IgD-negative memory B cell (primary cell): ENCODE measurements around the gene PPARD. TPM values are rescaled to one million over a fixed set of nuclear protein-coding genes. Genes with fewer than 3 reads are reported as not detected.
A peak's percentile ranks its signal among the peaks of the same experiment; 100 is the strongest.
"Not testable (repeated sequence)": the region's sequence is repeated elsewhere in the genome, so short reads cannot be mapped to it uniquely, and the experiment has no call there.

ENCODE experiments used
- H3K27ac Mint-ChIP-seq, 3 donors: one replicate each; pipeline ENCODE4 v1.8.0; 2020 to 2022; ENCODE audit warnings: mild to moderate bottlenecking in 3 of 3, mixed read lengths in 3 of 3, moderate library complexity in 1 of 3
- H3K27me3 Mint-ChIP-seq: one replicate; pipeline ENCODE4 v1.8.0; 2021; ENCODE audit warnings: mixed read lengths
- H3K36me3 Mint-ChIP-seq: one replicate; pipeline ENCODE4 v1.8.0; 2020; ENCODE audit warnings: mild to moderate bottlenecking, mixed read lengths
- H3K4me1 Mint-ChIP-seq, 3 donors: one replicate each; pipeline ENCODE4 v1.8.0; 2020 to 2022; ENCODE audit warnings: mixed read lengths in 3 of 3, mild to moderate bottlenecking in 1 of 3
- H3K4me3 Mint-ChIP-seq, 4 donors: one replicate each; pipeline ENCODE4 v1.8.0; 2020 to 2022; ENCODE audit warnings: mild to moderate bottlenecking in 4 of 4, mixed read lengths in 4 of 4, moderate library complexity in 3 of 4
- H3K9me3 Mint-ChIP-seq, 3 donors: one replicate each; pipeline ENCODE4 v1.8.0; 2020 to 2021; ENCODE audit warnings: mixed read lengths in 3 of 3, mild to moderate bottlenecking in 1 of 3
- polyA plus RNA-seq: library from polyadenylated mRNA; unstranded; fragments of 300-500 nt; fragmentation: Illumina TruSeq; gene quantifications from one replicate; pipeline ENCODE4 v1.2.3, GENCODE V29; 2021

The PPARD gene
- polyA plus RNA-seq, 1 donor from 2014 or later: 8.4 TPM

DNA sequence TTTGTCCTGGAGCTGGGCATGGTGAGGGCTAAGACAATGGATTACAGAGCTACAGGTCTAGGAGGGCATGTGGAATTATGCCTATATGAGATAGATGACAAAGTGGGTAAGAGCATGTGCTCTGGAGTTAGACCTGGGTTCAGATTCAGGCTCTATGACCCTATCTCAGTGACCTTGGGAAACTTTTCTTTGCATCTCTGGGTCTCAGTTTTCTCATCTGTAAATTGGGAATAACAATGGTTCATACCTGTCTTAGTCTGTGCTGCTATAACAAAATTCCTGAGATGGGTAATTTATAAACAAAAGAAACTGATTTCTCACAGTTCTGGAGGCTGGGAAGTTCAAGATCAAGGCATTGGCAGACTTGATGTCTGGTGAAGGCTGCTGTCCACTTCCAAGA is 30.3 kb downstream of the PPARD start:
- Mint-ChIP-seq H3K4me3 (no peak overlapping the region), H3K27ac (no peak overlapping the region), H3K27me3 (no peaks in the 10 kb centered on the region), H3K9me3 (no peaks in the 10 kb centered on the region), H3K4me1 (peaks cover 28 to 42% (median 38%) of the 10 kb centered on the region in 3 donors), H3K36me3 (no peaks in the 10 kb centered on the region)

DNA sequence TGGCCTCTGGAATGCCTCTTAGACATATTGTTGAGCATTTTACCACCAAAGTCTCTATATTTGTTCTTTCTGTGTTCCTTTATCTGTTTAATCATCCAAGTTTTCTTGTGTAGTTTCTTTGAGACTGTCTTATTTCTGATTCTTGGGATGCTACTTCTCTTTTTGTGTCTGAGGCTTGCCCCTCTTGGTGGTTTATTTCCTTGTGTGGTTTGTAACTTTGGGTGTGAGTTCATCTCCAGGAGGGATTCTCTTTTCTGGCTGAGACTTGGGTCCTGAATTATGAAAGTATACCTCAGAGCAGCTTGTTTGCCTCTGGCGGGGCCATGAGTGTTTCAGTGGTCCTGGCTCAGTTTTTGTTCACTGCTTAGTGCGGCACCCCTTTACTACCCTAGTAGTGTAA is 33.9 kb downstream of the PPARD start:
- Mint-ChIP-seq H3K4me1 (peaks cover 13 to 25% (median 23%) of the 10 kb centered on the region in 3 donors), H3K27ac (peak overlapping the region in 1 of 3 donors; percentile 50), H3K9me3 (no peaks in the 10 kb centered on the region), H3K27me3 (no peaks in the 10 kb centered on the region), H3K4me3 (no peak overlapping the region), H3K36me3 (no peaks in the 10 kb centered on the region)

DNA sequence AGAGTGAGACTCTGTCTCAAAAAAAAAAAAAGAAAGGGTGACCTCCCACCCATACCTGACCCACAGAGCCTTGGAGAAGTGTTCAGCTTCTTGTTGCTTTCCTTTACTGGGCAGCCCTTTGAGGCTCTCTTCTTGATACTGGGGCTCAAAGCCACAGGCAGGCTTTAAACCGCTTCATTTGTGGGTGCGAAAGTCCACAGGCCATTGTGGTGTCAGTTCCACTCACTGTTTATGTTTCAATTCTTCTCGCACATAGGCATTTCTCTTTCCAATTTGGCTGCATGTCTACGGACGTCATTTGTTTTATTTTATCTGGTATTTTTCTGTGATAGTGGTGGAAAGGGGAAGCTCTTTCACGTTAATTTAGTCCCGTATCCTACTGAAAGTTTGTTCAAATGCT is 34.6 kb downstream of the PPARD start:
- Mint-ChIP-seq H3K27ac (peak overlapping the region in 1 of 3 donors; percentile 50), H3K4me3 (no peak overlapping the region), H3K9me3 (no peaks in the 10 kb centered on the region), H3K36me3 (no peaks in the 10 kb centered on the region), H3K27me3 (no peaks in the 10 kb centered on the region), H3K4me1 (peaks cover 7 to 20% (median 19%) of the 10 kb centered on the region in 3 donors)

DNA sequence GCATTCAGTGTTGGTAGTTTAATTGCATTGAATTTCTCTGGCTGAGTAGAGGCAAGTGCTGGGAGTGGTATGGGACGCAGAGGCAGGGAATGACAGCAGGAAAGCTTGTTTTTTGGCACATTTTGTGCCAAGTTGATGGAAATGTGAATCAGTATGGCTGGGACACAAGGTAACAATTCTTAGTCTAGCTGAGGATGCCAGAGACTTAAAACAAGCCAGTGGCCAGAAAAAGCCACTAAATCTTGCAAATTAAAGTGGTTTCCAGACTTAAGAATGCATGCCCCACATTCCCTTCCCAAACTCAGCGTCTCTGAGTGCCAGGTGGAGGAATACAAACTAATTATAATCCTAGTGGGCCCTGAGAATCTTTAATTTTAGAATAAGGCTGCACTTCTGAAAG is 35.9 kb downstream of the PPARD start:
- no peaks in the 10 kb centered on the region for H3K9me3 Mint-ChIP-seq
- H3K27me3 Mint-ChIP-seq: no peaks in the 10 kb centered on the region
- H3K4me3 Mint-ChIP-seq: no peak overlapping the region
- H3K4me1 Mint-ChIP-seq: peaks cover 7 to 20% (median 19%) of the 10 kb centered on the region in 3 donors
- no peak overlapping the region for H3K27ac Mint-ChIP-seq
- peaks cover 3% of the 10 kb centered on the region for H3K36me3 Mint-ChIP-seq

DNA sequence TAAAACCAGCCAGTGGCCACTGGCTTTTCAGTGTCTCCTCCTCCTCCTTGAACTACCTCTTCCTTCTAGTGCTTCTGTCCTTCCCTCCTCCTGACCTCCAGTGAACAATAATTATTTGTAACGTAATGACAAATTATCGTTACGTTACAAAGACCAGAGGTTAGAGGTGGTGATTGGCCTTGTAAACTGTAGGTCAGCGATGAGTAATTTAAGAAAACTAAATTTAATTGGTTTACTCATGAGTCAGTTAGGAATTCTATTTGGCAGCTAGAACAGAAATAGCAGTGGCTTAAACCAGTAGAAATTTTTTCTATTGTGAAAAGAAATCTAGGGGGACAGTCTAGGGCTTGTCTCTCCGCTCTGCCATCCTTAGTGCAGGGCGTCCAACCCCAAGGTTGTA is 38.8 kb downstream of the PPARD start:
- Mint-ChIP-seq H3K4me1 (peaks cover 8 to 15% (median 14%) of the 10 kb centered on the region in 3 donors), H3K4me3 (no peak overlapping the region), H3K27ac (peak overlapping the region in 1 of 3 donors; percentile 51), H3K36me3 (peaks cover 3% of the 10 kb centered on the region), H3K27me3 (no peaks in the 10 kb centered on the region), H3K9me3 (no peaks in the 10 kb centered on the region)

DNA sequence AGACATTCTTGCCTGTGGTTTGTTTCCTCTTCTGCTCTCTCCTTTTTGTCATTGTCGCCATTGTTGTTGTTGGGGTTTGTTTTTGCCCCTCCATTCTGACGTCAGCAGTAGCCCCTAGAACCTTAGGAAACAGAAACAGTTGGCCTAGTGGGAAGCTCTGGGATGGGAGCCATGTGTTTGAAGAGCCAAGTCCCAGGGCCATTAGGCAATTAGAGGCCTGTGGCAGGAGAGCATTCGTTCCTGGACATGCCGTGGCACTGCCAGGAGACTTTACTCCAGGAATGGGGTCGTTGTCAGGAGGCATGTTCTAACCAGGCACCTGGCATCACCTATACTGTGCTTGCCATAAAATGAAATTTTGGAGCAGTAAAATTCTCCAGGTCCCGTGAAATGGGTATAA is 39.7 kb downstream of the PPARD start:
- Mint-ChIP-seq H3K27me3 (no peaks in the 10 kb centered on the region), H3K4me3 (no peak overlapping the region), H3K36me3 (peaks cover 3% of the 10 kb centered on the region), H3K27ac (no peak overlapping the region), H3K9me3 (no peaks in the 10 kb centered on the region), H3K4me1 (peaks cover 8 to 14% (median 10%) of the 10 kb centered on the region in 3 donors)

DNA sequence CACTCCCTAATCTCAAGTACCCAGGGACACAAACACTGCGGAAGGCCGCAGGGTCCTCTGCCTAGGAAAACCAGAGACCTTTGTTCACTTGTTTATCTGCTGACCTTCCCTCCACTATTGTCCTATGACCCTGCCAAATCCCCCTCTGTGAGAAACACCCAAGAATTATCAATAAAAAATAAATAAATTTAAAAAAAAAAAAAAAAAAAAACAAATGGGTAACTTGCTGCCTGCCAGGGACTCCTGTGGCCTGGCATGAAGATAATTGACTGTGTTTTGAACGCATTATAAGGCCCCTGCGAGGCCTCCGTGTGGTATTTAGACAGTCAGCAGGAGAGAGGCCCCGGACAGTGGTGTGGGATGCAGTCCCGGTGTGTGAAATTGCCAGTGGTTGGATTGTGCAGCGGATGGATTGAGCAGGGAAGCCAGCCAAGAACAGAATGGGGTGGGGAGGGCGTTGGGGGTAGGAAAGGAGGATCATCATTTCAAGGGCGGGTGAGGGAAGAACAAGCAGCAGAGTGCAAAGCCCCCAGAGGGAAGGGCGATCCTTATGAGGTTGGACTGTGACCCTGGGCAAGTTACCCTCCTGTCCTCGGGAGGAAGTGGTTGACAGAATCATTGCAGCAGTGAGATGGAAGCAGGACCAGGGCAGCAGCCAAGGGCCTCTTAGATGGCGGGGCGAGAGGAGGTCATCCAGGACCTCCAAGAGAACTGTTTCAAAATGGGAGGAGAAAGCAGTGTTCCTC is 43.3 kb downstream of the PPARD start:
- Mint-ChIP-seq H3K9me3 (no peaks in the 10 kb centered on the region), H3K4me3 (no peak overlapping the region), H3K27me3 (no peaks in the 10 kb centered on the region), H3K36me3 (peaks cover 9% of the 10 kb centered on the region), H3K27ac (no peak overlapping the region), H3K4me1 (peaks cover 0 to 8% (median 7%) of the 10 kb centered on the region in 3 donors)

DNA sequence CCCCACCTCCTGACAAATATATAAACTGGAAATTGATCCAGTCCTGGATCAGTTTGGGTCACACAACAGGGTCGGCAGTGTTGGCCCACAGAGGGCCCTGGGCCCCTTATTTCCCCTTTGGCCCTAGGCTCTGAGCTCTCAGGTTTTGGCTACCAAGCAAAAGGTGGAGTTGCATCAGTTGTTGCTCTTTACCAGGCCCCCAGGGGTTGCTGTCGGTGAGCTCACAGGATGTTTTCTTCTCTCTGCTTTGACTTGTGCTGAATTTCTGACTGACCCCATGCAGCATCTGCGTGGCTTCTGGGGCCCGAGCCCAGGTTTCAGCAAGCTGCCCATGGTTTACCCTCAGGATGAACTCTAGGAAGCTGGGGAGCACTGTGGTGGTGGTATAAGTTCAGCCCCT is 44.6 kb downstream of the PPARD start:
- no peak overlapping the region for H3K27ac Mint-ChIP-seq
- peaks cover 12% of the 10 kb centered on the region for H3K36me3 Mint-ChIP-seq
- H3K4me3 Mint-ChIP-seq: no peak overlapping the region
- peaks cover 0 to 13% (median 12%) of the 10 kb centered on the region in 3 donors for H3K4me1 Mint-ChIP-seq
- no peaks in the 10 kb centered on the region for H3K27me3 Mint-ChIP-seq
- H3K9me3 Mint-ChIP-seq: no peaks in the 10 kb centered on the region

DNA sequence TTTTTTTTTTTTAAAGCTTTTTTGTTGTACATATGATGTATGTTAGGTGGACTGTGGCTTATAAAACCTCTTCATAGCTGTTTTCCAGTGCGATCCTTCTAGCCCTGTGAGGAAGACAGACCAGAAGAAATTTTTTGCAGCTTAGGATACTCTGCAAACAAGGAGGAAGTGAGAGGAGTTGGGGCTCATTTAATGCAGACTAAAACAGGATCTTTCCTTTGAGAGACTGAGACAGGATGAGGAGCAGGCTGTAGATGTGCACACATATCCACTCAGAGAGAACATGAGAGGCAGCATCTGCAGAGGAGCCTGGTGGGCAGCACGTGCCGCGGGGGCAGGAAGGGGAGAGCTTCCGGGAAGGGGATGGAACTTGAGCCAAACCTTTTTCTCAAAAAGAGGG is 45.7 kb downstream of the PPARD start:
- Mint-ChIP-seq H3K4me1 (peaks cover 0 to 17% (median 13%) of the 10 kb centered on the region in 3 donors), H3K9me3 (no peaks in the 10 kb centered on the region), H3K27me3 (no peaks in the 10 kb centered on the region), H3K36me3 (peaks cover 9% of the 10 kb centered on the region), H3K4me3 (no peak overlapping the region), H3K27ac (peak overlapping the region in 1 of 3 donors; percentile 31)

DNA sequence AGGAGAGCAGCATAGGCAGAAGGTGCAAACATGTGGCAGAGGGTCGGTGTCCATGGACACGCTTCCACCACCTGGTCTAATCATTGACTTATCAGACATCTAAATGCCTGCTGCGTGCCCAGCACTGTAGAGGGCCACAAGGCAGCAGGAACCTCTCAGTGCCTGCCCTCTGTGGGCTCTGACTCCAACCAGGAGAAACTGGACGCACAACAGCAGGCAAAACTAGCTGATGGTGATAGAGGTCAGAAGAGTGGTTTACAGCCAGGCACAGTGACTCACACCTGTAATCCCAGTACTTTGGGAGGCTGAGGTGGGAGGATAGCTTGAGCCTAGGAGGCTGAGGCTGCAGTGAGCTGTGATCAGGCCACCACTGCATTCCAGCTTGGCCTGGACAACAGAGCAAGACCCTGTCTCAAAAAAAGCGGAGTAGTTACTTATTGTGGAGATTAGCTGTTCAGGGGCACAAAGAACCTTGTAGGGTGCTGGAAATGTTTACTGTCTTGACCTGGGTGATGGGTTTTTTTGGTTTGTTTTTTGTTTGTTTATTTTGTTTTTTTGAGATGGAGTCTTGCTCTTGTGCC is 46.5 kb downstream of the PPARD start:
- peak overlapping the region in 1 of 4 donors; percentile 54 for H3K4me3 Mint-ChIP-seq
- no peaks in the 10 kb centered on the region for H3K27me3 Mint-ChIP-seq
- peak overlapping the region in 1 of 3 donors; percentile 74 for H3K27ac Mint-ChIP-seq
- H3K4me1 Mint-ChIP-seq: peaks cover 7 to 25% (median 19%) of the 10 kb centered on the region in 3 donors
- no peaks in the 10 kb centered on the region for H3K9me3 Mint-ChIP-seq
- peaks cover 9% of the 10 kb centered on the region for H3K36me3 Mint-ChIP-seq

DNA sequence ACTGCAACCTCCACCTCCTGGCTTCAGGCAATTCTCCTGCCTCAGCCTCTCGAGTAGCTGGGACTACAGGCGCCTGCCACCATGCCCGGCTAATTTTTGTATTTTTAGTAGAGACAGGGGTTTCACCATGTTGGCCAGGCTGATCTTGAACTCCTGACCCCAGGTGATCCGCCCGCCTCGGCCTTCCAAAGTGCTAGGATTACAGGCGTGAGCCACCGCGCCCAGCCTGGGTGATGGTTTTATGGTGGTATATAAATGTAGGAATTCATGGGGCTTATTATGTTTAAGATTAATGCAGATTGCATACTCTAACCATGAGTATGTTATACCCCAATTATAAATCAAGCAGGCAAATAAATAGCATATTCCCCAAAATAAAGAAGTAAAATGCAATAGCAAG is 47.0 kb downstream of the PPARD start:
- peak overlapping the region in 1 of 3 donors; percentile 74 for H3K27ac Mint-ChIP-seq

DNA sequence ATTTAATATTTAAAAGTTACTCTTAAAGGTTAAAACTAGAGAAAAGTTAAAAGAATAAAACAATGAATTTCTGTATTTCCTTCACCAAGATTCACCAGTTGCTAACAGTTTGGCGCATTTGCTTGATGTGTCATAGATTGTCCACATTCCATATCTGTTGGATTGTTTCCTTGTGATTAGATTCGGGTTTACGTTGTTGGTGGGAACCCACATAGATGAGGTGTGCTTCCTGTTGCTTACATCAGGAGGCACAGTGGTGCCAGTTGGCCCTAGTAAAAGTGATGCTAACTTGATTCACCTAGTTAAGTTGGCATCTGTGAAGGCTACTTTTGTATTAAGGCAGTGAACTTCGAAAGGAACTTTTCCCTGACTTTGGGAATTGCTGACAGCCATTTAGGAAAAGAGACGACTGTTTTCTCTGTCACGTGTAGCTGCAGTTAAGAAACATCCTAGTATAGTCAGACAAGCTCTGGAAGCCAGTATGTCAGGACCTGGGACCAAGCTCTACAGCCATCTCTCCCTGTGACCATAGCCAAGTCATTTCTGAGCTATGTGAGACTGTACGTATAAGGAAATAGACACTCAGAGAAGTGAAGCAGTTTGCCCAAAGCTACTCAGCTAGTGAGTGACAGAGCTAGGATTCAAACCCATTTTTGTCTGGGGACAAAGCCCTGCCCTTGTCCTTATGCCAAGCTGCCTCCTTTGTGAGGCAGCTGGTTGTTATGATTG is 49.0 kb downstream of the PPARD start:
- Mint-ChIP-seq H3K27me3 (no peaks in the 10 kb centered on the region), H3K36me3 (peaks cover 11% of the 10 kb centered on the region), H3K4me1 (peaks cover 12 to 29% (median 26%) of the 10 kb centered on the region in 3 donors), H3K4me3 (peak overlapping the region in 2 of 4 donors; percentile 17 to 65), H3K9me3 (no peaks in the 10 kb centered on the region), H3K27ac (peak overlapping the region in 1 of 3 donors; percentile 57)

More for the DNA sequence above, 47.0 kb downstream of the PPARD start:
- H3K9me3 Mint-ChIP-seq, H3K36me3 Mint-ChIP-seq, H3K4me3 Mint-ChIP-seq, H3K27me3 Mint-ChIP-seq: not testable (repeated sequence)
- peaks cover 12 to 30% (median 22%) of the 10 kb centered on the region in 3 donors for H3K4me1 Mint-ChIP-seq

DNA sequence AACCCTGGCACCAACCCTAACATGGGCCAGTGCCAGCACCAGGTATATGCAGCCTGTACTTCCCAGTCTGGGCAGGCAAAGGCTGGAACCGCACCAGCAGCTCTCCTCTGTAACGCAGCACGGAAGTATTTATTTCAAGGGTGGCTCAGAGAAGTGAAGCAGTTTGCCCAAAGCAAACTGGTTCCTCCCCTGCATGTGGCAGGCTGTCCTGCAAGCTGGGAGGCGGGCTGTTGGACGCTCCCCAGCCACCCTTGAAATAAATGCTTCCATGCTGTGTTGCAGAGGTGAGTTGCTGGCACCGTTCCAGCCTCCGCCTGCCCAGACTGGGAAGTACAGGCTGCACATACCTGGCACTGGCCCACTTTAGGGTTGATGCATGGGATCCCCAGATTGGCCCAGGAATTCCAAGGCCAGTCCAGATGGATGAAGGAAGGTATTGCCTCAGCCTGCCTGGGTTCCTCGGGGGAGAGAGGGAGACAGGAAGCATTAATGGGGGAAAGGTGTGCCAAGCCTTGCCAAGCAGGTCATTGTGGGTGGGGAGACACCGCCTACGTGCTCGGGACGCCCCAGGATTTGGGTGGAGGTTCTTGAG is 49.8 kb downstream of the PPARD start:
- peak overlapping the region in 2 of 3 donors; percentile 31 to 57 for H3K27ac Mint-ChIP-seq
- H3K9me3 Mint-ChIP-seq: no peaks in the 10 kb centered on the region
- peak overlapping the region in 1 of 4 donors; percentile 67 for H3K4me3 Mint-ChIP-seq
- H3K27me3 Mint-ChIP-seq: no peaks in the 10 kb centered on the region
- H3K36me3 Mint-ChIP-seq: peaks cover 11% of the 10 kb centered on the region
- peaks cover 12 to 28% (median 26%) of the 10 kb centered on the region in 3 donors for H3K4me1 Mint-ChIP-seq

DNA sequence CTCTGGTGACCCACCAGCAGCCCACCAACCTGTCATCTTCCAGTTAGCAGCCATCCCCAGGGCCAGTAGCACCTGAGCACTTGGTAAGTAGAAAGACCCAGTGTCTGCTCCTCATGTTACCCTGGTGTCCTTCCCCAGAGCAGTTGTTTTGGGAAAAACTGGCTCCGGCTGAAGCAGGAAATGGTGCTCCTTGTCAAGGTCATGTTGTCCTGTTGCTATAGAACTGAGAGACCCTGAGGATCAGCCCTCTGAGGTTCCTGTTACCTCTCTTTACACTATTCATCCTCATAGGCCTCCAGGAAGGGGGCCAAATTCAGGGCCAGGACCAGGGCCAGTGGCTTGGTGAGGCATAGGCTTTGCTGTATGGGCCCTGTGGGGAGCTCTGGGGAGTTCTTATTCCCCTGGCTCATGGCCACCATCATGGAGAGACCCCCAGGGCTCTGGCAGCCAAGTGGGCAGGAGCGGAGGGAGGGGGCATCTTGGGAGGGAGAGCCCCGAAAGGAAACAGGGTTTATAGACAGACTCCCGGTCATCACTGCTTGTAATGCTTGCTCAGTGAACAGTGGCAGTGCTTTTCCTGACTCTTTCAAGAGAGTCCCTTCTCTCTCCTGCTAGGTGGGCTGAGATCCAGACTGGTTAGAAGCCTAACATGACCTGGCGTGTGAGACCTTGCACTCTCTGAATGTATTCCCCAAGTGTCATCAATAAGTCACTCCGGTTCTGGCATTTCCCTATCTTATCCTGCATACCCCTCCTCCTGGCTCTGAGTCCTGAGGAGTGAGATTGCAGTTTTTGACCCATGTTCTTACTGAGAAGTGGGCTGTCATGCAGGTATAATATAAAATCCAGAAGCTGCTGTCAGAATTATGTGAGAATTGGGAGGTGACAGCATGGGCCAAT is 50.7 kb downstream of the PPARD start:
- H3K36me3 Mint-ChIP-seq: peaks cover 9% of the 10 kb centered on the region
- peaks cover 12 to 29% (median 25%) of the 10 kb centered on the region in 3 donors for H3K4me1 Mint-ChIP-seq
- peak overlapping the region in 2 of 4 donors; percentile 28 to 76 for H3K4me3 Mint-ChIP-seq

More for the DNA sequence above, 50.7 kb downstream of the PPARD start:
- Mint-ChIP-seq H3K27me3 (no peaks in the 10 kb centered on the region), H3K27ac (peak overlapping the region in 1 of 3 donors; percentile 74), H3K9me3 (no peaks in the 10 kb centered on the region)
